Bronchial epithelial cell (primary cell): ENCODE measurements around the gene PKLR. TPM values are rescaled to one million over a fixed set of nuclear protein-coding genes. Genes with fewer than 3 reads are reported as not detected.

ENCODE experiments used
- DNase-seq: peaks from one replicate; pipeline ENCODE4 v3.0.0-alpha.2; 2010; ENCODE audit warnings: low read depth
- FAIRE-seq: peaks from 2 replicates; lab custom pipeline; 2011; peaks lifted over from hg19 to GRCh38; lab: Jason Lieb, UNC
- H3K27me3 ChIP-seq: 2 replicates; pipeline ENCODE4 v1.5.1; 2011; ENCODE audit warnings: low read length; ENCODE audit not compliant: control insufficient read depth, insufficient read depth
- H3K36me3 ChIP-seq: 2 replicates; pipeline ENCODE4 v1.5.1; 2011; ENCODE audit warnings: low read length; ENCODE audit not compliant: control insufficient read depth, insufficient read depth
- H3K4me3 ChIP-seq: 2 replicates; pipeline ENCODE4 v1.5.1; 2011; ENCODE audit warnings: mild to moderate bottlenecking, low read depth, low read length, control low read depth
- total RNA-seq: library from RNA; depleted of rRNA; stranded (reverse); fragments of >200 nt; gene quantifications from 2 replicates; pipeline ENCODE4 v1.2.1, GENCODE V29; 2014
- TF ChIP-seq, protein P1 (sequence below): IDR thresholded peaks from 2 replicates; pipeline ENCODE4 v1.5.1; 2011; ENCODE audit warnings: mild to moderate bottlenecking, moderate library complexity, low read length, control low read depth, inconsistent platforms; ENCODE audit not compliant: insufficient read depth, severe bottlenecking

Gene PKLR
- total RNA-seq, 1 donor from 2014 or later, result not detected

DNA sequence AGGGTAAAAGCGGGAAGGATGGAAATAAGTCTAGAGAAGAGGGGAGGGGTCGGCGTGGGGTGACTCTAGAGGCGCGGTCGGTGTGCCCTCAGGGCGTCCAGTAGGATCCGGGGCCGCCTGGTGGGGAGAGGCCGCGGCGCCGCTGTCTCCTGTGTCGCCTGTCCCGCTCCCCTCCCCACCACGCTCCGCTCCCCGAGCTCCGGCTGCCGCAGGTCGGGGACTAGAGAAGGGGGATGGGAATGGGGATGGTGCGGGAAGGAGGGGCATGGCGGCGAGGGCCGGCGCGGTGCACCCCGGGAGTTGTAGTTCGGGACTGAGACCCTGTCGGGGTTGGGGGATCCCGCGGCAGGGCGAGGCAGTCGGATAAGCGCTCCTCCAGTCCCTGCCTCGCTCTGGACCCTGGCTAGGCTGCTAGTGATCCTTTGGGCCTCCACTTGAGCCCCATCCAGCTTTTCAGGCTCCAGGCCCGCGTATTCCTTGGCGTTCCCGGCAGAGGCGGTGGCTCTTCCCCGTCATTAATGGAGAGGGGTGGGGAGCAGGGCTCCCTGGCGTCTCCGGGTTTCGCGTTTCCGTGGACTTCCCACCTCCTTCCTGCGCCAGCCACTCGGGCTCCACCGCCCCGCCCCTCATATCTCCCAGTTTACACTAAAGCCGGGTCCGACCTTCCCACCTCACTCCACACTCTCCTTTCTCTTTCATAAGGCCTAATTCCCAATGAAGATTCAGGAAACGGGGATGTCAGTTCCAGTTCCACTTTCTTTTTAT is 45.8 kb downstream of the PKLR start, which contains the start of gene ENTREP3:
TSS of gene ENTREP3 (minus strand) at position 241 of the 765 bp plus-strand sequence. CDS start 606 bp downstream, outside the sequence.
- Histone ChIP-seq H3K4me3 (peak within 1 kb of the TSS; percentile 82), H3K27me3 (no peaks in the 10 kb centered on the region), H3K36me3 (peaks cover 8% of the 10 kb centered on the region)
- TF ChIP-seq, protein P1, sequence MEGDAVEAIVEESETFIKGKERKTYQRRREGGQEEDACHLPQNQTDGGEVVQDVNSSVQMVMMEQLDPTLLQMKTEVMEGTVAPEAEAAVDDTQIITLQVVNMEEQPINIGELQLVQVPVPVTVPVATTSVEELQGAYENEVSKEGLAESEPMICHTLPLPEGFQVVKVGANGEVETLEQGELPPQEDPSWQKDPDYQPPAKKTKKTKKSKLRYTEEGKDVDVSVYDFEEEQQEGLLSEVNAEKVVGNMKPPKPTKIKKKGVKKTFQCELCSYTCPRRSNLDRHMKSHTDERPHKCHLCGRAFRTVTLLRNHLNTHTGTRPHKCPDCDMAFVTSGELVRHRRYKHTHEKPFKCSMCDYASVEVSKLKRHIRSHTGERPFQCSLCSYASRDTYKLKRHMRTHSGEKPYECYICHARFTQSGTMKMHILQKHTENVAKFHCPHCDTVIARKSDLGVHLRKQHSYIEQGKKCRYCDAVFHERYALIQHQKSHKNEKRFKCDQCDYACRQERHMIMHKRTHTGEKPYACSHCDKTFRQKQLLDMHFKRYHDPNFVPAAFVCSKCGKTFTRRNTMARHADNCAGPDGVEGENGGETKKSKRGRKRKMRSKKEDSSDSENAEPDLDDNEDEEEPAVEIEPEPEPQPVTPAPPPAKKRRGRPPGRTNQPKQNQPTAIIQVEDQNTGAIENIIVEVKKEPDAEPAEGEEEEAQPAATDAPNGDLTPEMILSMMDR, result no peak
- DNase-seq, result peak; percentile 62
- no peak for FAIRE-seq

- peak overlapping the region; percentile 82 for H3K4me3 ChIP-seq
- no peak for DNase-seq
- H3K36me3 ChIP-seq, result peaks cover 4% of the 10 kb centered on the region
- no peaks in the 10 kb centered on the region for H3K27me3 ChIP-seq
- TF ChIP-seq, protein P1, result no peak
- FAIRE-seq, result no peak
Observed at GRCh38 chr1:155254714-155255242, 46.5 kb downstream of the PKLR start.

DNA sequence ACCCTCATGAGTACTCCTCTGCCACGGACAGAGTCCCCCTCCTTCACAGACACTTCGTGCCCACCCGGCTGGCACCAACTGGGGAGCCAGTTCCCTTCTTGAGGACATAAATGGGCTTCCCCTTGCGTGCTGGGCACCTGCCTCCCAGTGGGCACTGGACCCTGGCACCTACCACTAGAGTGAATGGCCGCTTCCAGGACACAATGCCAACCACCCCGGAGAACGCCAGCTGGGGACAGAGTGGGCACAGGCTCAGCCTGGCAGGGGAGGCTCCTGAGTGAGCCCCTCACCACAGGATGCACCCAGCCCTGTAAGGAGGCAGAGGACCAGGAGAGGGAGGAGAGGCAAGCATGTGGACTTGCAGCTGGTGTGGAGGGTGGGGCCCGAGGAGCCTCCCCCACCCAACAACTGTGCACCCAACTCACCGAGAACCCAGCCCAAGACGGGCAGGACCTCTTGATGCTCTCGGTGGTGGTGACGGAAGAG is 47.0 kb downstream of the PKLR start:
- Histone ChIP-seq H3K27me3 (no peaks in the 10 kb centered on the region), H3K36me3 (peaks cover 4% of the 10 kb centered on the region), H3K4me3 (peak overlapping the region; percentile 82)
- DNase-seq (no peak), FAIRE-seq (no peak)
- TF ChIP-seq, protein P1, result no peak

GRCh38 chr1:155253797-155254196 is 47.4 kb downstream of the PKLR start:
- no peak for FAIRE-seq
- DNase-seq, result no peak
- no peaks in the 10 kb centered on the region for H3K27me3 ChIP-seq
- H3K4me3 ChIP-seq, result peak overlapping the region; percentile 82
- TF ChIP-seq, protein P1, result no peak
- peaks cover 4% of the 10 kb centered on the region for H3K36me3 ChIP-seq

DNA sequence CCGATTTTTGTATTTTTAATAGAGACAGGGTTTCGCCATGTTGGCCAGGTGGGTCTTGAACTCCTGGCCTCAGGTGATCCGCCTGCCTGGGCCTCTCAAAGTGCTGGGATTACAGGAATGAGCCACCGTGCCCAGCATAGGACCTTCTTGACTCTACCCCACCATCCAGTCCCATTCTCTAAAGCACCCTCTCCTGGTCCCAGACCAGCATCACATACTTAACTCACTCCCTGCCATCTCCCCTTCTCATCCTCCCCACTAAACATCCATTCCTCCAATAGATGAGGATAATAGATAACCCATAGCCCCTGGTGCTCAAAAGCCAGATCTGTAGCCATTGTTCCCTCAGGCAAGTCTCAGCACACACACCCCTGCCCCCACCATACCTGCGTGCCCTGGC is 48.0 kb downstream of the PKLR start:
- H3K36me3 ChIP-seq, result peaks cover 2% of the 10 kb centered on the region
- TF ChIP-seq, protein P1, result no peak
- FAIRE-seq (no peak), DNase-seq (no peak)
- no peaks in the 10 kb centered on the region for H3K27me3 ChIP-seq
- no peak overlapping the region for H3K4me3 ChIP-seq
